Endothelial cell (in vitro differentiated cells): ENCODE results near the gene MMP24OS. TPM values are rescaled to one million over a fixed set of nuclear protein-coding genes. Genes with fewer than 3 reads are reported as not detected.

Experiments
- DNase-seq: peaks from one replicate; pipeline ENCODE4 v3.0.0; 2021; ENCODE audit warnings: low spot score
- H3K27ac Mint-ChIP-seq: one replicate; pipeline ENCODE4 v1.8.0; 2021; ENCODE audit warnings: mixed read lengths, inconsistent platforms; ENCODE audit not compliant: unreplicated experiment
- H3K27me3 Mint-ChIP-seq: one replicate; pipeline ENCODE4 v1.8.0; 2021; ENCODE audit warnings: mild to moderate bottlenecking, moderate library complexity, mixed read lengths, inconsistent platforms; ENCODE audit not compliant: unreplicated experiment
- H3K36me3 Mint-ChIP-seq: one replicate; pipeline ENCODE4 v1.8.0; 2021; ENCODE audit warnings: mild to moderate bottlenecking, low read depth, mixed read lengths, inconsistent platforms; ENCODE audit not compliant: unreplicated experiment
- H3K4me1 Mint-ChIP-seq: one replicate; pipeline ENCODE4 v1.8.0; 2021; ENCODE audit warnings: mild to moderate bottlenecking, mixed read lengths, inconsistent platforms; ENCODE audit not compliant: unreplicated experiment
- H3K4me3 Mint-ChIP-seq: one replicate; pipeline ENCODE4 v1.8.0; 2021; ENCODE audit warnings: mild to moderate bottlenecking, mixed read lengths, inconsistent platforms; ENCODE audit not compliant: unreplicated experiment
- H3K9me3 Mint-ChIP-seq: one replicate; pipeline ENCODE4 v1.8.0; 2021; ENCODE audit warnings: mixed read lengths, inconsistent platforms; ENCODE audit not compliant: unreplicated experiment
- CTCF ChIP-seq: fragments of 200-600 bp; sonication (generic); IDR thresholded peaks from one replicate; pipeline ENCODE4 v1.5.0; 2021; ENCODE audit warnings: antibody characterized with exemption; ENCODE audit not compliant: unreplicated experiment
- total RNA-seq: library from RNA; stranded (reverse); fragmentation: NEBNext Ultra II Directional; extraction: Animal tissue kit (Norgen Biotek cat#: 25700); gene quantifications from one replicate; pipeline ENCODE4 v1.2.1, GENCODE V29; 2021; ENCODE audit not compliant: unreplicated experiment

The MMP24OS gene
- total RNA-seq, 1 donor from 2014 or later, result 80.7 TPM

GRCh38 chr20:35291654-35292503, 14.0 kb upstream of the MMP24OS start, which contains the start of gene FAM83C:
TSS of gene FAM83C (minus strand) at chr20:35292425. CDS start at chr20:35292304, 121 bp downstream.
- H3K27ac Mint-ChIP-seq, result peak within 1 kb of the TSS; percentile 5
- H3K27me3 Mint-ChIP-seq, result peaks cover 13% of the 10 kb centered on the region
- no peak within 1 kb of the TSS for H3K4me3 Mint-ChIP-seq
- H3K9me3 Mint-ChIP-seq, result no peaks in the 10 kb centered on the region
- H3K36me3 Mint-ChIP-seq, result no peaks in the 10 kb centered on the region
- TF ChIP-seq CTCF, result no peak
- no peak for DNase-seq
- H3K4me1 Mint-ChIP-seq, result peaks cover 12% of the 10 kb centered on the region

GRCh38 chr20:35290887-35291417, 13.0 kb upstream of the MMP24OS start:
- no peak for TF ChIP-seq CTCF
- DNase-seq, result no peak
- Mint-ChIP-seq H3K27ac (no peak overlapping the region), H3K9me3 (no peaks in the 10 kb centered on the region), H3K36me3 (no peaks in the 10 kb centered on the region), H3K27me3 (peaks cover 10% of the 10 kb centered on the region), H3K4me3 (no peak overlapping the region), H3K4me1 (peaks cover 4% of the 10 kb centered on the region)

GRCh38 chr20:35290186-35290886, 12.4 kb upstream of the MMP24OS start:
- H3K27ac Mint-ChIP-seq, result no peak overlapping the region
- TF ChIP-seq CTCF, result no peak
- no peak overlapping the region for H3K4me3 Mint-ChIP-seq
- no peak for DNase-seq
- H3K27me3 Mint-ChIP-seq, result peaks cover 16% of the 10 kb centered on the region
- peaks cover 4% of the 10 kb centered on the region for H3K36me3 Mint-ChIP-seq
- H3K4me1 Mint-ChIP-seq, result peaks cover 3% of the 10 kb centered on the region
- H3K9me3 Mint-ChIP-seq, result no peaks in the 10 kb centered on the region

- Mint-ChIP-seq H3K27me3 (peaks cover 19% of the 10 kb centered on the region), H3K27ac (no peak overlapping the region), H3K4me1 (peaks cover 11% of the 10 kb centered on the region), H3K4me3 (no peak overlapping the region), H3K36me3 (peaks cover 4% of the 10 kb centered on the region), H3K9me3 (no peaks in the 10 kb centered on the region)
- no peak for DNase-seq
- TF ChIP-seq CTCF, result no peak
Measured at GRCh38 chr20:35288325-35289060, 10.6 kb upstream of the MMP24OS start.
